Effector CD8-positive, alpha-beta T cell (primary cell): ENCODE results near the gene FXYD4.
"Not testable (repeated sequence)": the region's sequence is repeated elsewhere in the genome, so short reads cannot be mapped to it uniquely, and the experiment has no call there.

Source experiments
- DNase-seq: peaks from one replicate; lab custom pipeline; 2025; lab: John Stamatoyannopoulos, UW

Gene FXYD4

GRCh38 chr10:43419997-43420368 lies 48.5 kb downstream of the FXYD4 start:
- DNase-seq, result no peak

GRCh38 chr10:43420369-43421200 lies 49.1 kb downstream of the FXYD4 start:
- DNase-seq, result peak; percentile 66

- no peak for DNase-seq
Observed at GRCh38 chr10:43421201-43421507, 49.7 kb downstream of the FXYD4 start.

DNA sequence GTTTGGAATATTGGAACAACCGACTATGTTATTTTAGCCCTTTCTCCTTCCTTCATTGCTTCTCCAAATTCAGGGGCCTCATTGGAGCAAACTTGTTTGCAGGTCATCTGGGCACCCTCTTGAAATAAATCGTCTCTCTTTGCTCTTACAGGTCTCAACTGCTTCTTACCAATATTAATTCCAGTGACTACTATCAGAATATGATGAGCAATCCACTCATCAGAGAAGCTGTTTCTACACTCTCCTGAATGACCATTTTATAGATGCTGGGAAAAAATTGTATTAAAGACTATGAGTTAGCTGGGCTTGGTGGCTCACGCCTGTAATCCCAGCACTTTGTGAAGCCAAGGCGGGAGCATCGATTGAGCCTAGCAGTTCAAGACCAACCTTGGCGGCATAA lies 50.1 kb downstream of the FXYD4 start:
- no peak for DNase-seq

- not testable (repeated sequence) for DNase-seq
Observed at GRCh38 chr10:43421944-43422343, 50.5 kb downstream of the FXYD4 start.

DNA sequence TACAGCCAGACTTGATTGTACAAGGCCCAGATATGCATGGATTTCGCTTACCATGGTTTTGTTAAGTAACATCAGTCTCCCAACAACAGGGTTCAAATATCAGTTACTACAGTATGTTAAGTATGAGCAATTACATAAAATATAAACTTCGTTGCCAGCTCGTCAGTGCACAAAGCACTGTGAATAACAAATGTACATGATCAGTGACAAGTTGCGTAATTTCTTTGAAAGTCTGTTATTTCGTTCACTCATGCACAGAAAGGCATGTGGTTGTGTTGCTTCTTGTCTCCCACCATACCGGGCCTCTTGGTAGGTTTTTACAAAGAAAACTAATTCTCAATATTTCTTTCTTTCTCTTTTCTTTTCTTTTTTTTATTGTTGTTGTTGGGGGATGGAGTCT lies 53.0 kb downstream of the FXYD4 start:
- DNase-seq, result no peak
